HCT116 (cell line): ENCODE data around the gene LATS1.

ENCODE experiments used
- CTCF ChIP-seq, 3 experiments: fragments of 200-600 bp in 1 of 3; sonication (generic) in 1 of 3; IDR thresholded peaks in 2 of 3; conservative IDR thresholded peaks in 1 of 3; 2 replicates each; pipeline ENCODE4 v1.5.1; 2012 to 2017; ENCODE audit warnings: low read depth in 2 of 3, low read length in 2 of 3, antibody characterized with exemption in 1 of 3, borderline replicate concordance in 1 of 3, control low read depth in 1 of 3, mild to moderate bottlenecking in 1 of 3, mixed read lengths in 1 of 3, mixed run types in 1 of 3, moderate library complexity in 1 of 3; ENCODE audit not compliant: insufficient read depth in 1 of 3
- RAD21 ChIP-seq: IDR thresholded peaks from 2 replicates; pipeline ENCODE4 v1.6.1; 2012; ENCODE audit warnings: low read depth, mild to moderate bottlenecking

GRCh38 chr6:149636124-149636523 is 81.8 kb downstream of the LATS1 start:
- TF ChIP-seq RAD21: no peak
- no peak for TF ChIP-seq CTCF (IDR thresholded peaks at IDR 0.05 in 2 of 3, conservative IDR thresholded peaks at IDR 0.05 in 1 of 3; ENCODE audit: borderline replicate concordance in 1 of 3, insufficient read depth in 1 of 3, low read depth in 2 of 3, low read length in 2 of 3)
